DND-41 (cell line): ENCODE measurements around the gene LRRC10B.

Source experiments
- CTCF ChIP-seq: IDR thresholded peaks from 2 replicates; pipeline ENCODE4 v1.5.1; 2012; ENCODE audit warnings: borderline replicate concordance, low read length, moderate library complexity, mild to moderate bottlenecking; ENCODE audit not compliant: poor library complexity, severe bottlenecking; ENCODE audit errors: extremely low read depth
- EZH2 ChIP-seq: IDR thresholded peaks from 3 replicates; pipeline ENCODE4 v1.6.1; 2012; ENCODE audit warnings: borderline replicate concordance, low read depth, mild to moderate bottlenecking, moderate library complexity, low read length, inconsistent platforms; ENCODE audit not compliant: severe bottlenecking

- TF ChIP-seq CTCF (no peak), EZH2 (no peak)
These were observed 24.5 kb downstream of the LRRC10B start for GRCh38 chr11:61533039-61533375.
